ENCODE data around the gene TMPRSS7.

Gene TMPRSS7

DNA sequence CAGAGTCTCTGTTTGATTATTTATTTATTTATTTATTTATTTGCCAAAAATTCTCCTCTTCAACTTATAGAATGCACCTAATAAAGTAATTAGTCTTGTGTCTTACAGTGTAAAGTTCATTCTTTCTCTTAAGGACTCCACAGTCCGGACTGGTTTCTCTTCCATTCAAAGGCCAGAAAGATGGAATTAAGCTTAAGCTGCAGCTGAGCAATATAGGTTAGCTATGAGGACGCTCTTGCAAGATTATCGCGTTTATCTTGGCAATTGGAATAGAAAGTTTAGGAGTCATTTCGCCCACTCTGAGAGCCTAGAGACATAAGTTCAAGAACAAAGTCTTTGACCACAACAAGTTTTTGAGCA, 20.8 kb upstream of the TMPRSS7 start:
- Histone ChIP-seq H3K27ac (no peak overlapping the region), H3K27me3 (ENCODE audit: insufficient read depth, low read depth, severe bottlenecking) (no peaks in the 10 kb centered on the region), H3K9me3 (ENCODE audit: severe bottlenecking) (no peaks in the 10 kb centered on the region), H3K4me3 (ENCODE audit: low read depth, low read length) (no peak overlapping the region), H3K36me3 (peaks cover 14% of the 10 kb centered on the region)
- no peak for DNase-seq
- TF ChIP-seq, protein P1, sequence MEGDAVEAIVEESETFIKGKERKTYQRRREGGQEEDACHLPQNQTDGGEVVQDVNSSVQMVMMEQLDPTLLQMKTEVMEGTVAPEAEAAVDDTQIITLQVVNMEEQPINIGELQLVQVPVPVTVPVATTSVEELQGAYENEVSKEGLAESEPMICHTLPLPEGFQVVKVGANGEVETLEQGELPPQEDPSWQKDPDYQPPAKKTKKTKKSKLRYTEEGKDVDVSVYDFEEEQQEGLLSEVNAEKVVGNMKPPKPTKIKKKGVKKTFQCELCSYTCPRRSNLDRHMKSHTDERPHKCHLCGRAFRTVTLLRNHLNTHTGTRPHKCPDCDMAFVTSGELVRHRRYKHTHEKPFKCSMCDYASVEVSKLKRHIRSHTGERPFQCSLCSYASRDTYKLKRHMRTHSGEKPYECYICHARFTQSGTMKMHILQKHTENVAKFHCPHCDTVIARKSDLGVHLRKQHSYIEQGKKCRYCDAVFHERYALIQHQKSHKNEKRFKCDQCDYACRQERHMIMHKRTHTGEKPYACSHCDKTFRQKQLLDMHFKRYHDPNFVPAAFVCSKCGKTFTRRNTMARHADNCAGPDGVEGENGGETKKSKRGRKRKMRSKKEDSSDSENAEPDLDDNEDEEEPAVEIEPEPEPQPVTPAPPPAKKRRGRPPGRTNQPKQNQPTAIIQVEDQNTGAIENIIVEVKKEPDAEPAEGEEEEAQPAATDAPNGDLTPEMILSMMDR (IDR thresholded peaks at IDR 0.05; ENCODE audit: low read depth, low read length) = no peak

- Histone ChIP-seq H3K36me3 (peaks cover 4% of the 10 kb centered on the region; the same call in 1 of the 2 replicates), H3K27ac (no peak overlapping the region), H3K27me3 (ENCODE audit: insufficient read depth, low read depth, severe bottlenecking) (no peaks in the 10 kb centered on the region), H3K4me3 (ENCODE audit: low read depth, low read length) (no peak overlapping the region), H3K9me3 (ENCODE audit: severe bottlenecking) (peaks cover 2% of the 10 kb centered on the region)
- DNase-seq = no peak
- TF ChIP-seq, protein P1 (IDR thresholded peaks at IDR 0.05; ENCODE audit: low read depth, low read length) = no peak
Measured at GRCh38 chr3:112017091-112017490, 17.4 kb upstream of the TMPRSS7 start.

- Histone ChIP-seq H3K27ac (no peak overlapping the region), H3K4me3 (ENCODE audit: low read depth, low read length) (no peak overlapping the region), H3K27me3 (ENCODE audit: insufficient read depth, low read depth, severe bottlenecking) (no peaks in the 10 kb centered on the region), H3K36me3 (no peaks in the 10 kb centered on the region), H3K9me3 (ENCODE audit: severe bottlenecking) (peaks cover 3% of the 10 kb centered on the region)
- TF ChIP-seq, protein P1 (IDR thresholded peaks at IDR 0.05; ENCODE audit: low read depth, low read length) = no peak
- no peak for DNase-seq
Measured at GRCh38 chr3:112018712-112019111, 15.8 kb upstream of the TMPRSS7 start.

GRCh38 chr3:112019716-112020115, 14.8 kb upstream of the TMPRSS7 start:
- DNase-seq = no peak
- H3K27ac ChIP-seq = no peak overlapping the region
- TF ChIP-seq, protein P1 (IDR thresholded peaks at IDR 0.05; ENCODE audit: low read depth, low read length) = no peak
- H3K4me3 ChIP-seq (ENCODE audit: low read depth, low read length) = no peak overlapping the region
- no peaks in the 10 kb centered on the region for H3K36me3 ChIP-seq
- peaks cover 3% of the 10 kb centered on the region for H3K9me3 ChIP-seq (ENCODE audit: severe bottlenecking)
- no peaks in the 10 kb centered on the region for H3K27me3 ChIP-seq (ENCODE audit: insufficient read depth, low read depth, severe bottlenecking)

DNA sequence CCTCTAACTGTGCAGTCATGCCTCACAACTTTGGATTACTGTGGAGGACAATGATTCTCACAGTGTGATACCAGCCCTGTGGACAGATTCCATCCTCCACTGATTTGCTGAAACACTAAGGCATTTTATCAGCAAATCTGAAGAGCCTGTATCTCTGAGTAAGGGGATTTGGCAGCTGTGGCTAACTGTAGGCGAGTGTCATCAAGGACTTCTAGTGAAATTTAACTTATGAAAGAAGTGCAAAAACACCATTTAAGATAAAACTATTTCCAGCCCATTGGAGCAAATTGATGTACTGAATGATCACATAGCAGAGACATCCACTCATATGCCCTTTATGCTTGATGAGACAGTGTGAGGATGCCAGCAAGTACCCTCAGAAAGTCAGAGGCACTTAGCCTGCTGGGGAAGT, 13.9 kb upstream of the TMPRSS7 start:
- TF ChIP-seq, protein P1 (IDR thresholded peaks at IDR 0.05; ENCODE audit: low read depth, low read length) = no peak
- Histone ChIP-seq H3K27ac (no peak overlapping the region), H3K4me3 (ENCODE audit: low read depth, low read length) (no peak overlapping the region), H3K27me3 (ENCODE audit: insufficient read depth, low read depth, severe bottlenecking) (no peaks in the 10 kb centered on the region), H3K36me3 (no peaks in the 10 kb centered on the region), H3K9me3 (ENCODE audit: severe bottlenecking) (peaks cover 3% of the 10 kb centered on the region)
- DNase-seq = no peak

GRCh38 chr3:112027142-112027541, 7.4 kb upstream of the TMPRSS7 start:
- TF ChIP-seq, protein P1 (IDR thresholded peaks at IDR 0.05; ENCODE audit: low read depth, low read length) = no peak
- Histone ChIP-seq H3K36me3 (no peaks in the 10 kb centered on the region), H3K4me3 (ENCODE audit: low read depth, low read length) (no peak overlapping the region), H3K9me3 (ENCODE audit: severe bottlenecking) (peaks cover under 1% of the 10 kb centered on the region), H3K27me3 (ENCODE audit: insufficient read depth, low read depth, severe bottlenecking) (no peaks in the 10 kb centered on the region), H3K27ac (no peak overlapping the region)
- no peak for DNase-seq
